HG03064 (cell line): ENCODE data around the gene RPP25.
A peak's percentile ranks its signal among the peaks of the same experiment; 100 is the strongest.

Experiments used
- ATAC-seq: cut with Tn5 transposase; IDR thresholded peaks from one replicate; pipeline ENCODE4 v1.9.1; 2021; ENCODE audit warnings: low read depth; ENCODE audit not compliant: unreplicated experiment

The RPP25 gene, protein sequence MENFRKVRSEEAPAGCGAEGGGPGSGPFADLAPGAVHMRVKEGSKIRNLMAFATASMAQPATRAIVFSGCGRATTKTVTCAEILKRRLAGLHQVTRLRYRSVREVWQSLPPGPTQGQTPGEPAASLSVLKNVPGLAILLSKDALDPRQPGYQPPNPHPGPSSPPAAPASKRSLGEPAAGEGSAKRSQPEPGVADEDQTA

DNA sequence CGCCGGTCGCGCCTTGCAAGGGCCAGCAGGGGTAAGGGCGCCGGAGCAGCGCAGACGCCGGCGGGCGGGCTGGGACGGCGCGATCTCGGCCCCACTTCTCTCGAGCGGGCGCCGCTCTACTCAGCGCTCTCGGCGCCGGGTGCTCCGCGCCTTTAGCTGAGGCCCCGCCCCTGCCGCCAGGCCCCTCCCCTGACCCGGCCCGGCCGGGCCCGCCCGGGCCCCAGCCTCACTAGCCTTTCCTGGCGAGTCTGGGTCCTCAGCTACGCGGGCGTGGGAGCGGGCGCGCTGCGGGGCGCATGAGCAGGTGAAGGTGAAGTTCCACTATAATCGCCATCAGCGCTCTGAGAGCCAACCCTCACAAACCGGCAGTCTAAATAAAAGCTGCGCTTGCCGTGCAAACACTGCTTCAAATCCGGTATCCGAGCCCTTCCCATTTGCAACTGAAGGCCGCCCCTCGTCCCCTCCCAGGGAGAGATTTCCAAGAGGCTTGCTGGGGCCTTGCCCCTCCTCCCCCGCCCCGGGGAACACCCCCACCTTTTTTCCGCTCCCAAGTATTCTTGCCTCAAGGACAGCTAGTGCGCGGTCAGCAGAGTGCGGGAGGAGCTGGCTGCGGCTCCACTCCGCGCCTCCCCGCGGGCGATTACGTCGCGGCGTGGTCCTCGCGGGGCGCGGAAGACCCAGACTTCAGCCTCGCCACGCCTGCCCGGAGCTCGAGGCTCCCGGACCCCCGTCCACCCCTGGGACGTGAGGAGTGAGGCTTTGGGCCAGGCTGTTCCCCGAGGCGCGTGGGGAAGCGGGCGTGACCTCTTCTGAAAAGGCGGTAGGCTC, at the start of gene RPP25:
Gene RPP25, minus strand, starts transcription at position 125 of the 828 bp plus-strand sequence. CDS start 189 bp downstream, outside the sequence.
- peak; percentile 76 for ATAC-seq

DNA sequence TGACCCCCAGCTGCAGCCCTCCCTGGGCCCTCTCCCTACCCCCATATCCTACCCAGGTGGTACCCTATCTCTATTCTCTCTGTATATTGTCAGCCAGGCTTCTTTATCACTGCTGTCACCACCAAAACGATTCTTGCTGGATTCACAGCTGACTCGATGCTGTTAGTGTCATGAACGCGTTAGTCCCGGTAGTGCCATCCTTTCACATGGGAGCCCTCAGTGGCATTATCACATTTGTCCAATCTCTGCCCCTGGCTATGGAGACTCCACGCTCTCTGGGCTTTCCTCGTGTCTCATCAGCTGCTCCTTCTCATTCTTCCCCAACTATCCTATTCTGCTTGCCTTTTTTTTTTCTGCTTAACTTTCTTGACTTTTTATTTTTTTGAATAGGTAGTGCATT, 45.8 kb upstream of the RPP25 start:
- ATAC-seq: no peak

DNA sequence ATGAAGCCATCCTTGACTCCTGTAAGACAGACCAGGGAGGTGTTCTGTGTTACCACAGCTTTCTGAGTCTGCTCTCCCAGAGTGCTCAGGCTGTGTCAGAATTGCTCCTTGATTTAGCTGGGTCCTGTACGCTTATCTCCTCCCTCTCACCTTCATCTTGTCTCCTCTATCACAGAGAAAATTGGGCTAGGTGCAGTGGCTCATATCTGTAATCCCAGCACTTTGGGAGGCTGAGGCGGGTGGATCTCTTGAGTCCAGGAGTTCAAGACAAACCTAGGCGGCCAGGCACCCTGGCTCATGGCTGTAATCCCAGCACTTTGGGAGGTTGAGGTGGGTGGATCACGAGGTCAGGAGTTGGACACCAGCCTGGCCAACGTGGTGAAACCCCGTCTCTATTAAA, 44.7 kb upstream of the RPP25 start:
- ATAC-seq: no peak

DNA sequence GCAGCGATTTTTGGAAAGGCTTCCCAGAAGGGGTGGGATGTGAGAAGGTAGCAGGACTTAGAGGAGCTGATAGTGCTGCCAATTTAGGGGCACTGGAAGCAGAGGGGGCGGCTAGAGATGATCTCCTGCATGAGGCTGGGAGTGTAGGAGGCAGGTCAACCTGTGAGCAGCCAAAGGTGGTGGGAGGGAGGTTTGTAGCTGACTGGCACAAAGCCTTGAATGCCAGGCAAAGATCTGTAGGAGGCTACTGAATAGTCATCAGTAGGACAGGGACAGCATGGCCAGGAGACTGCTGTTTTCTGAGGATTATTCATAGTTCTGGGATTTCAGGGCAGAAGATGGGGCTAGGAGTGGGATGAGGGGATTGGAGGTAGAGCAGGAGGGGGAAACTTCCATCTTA, 41.0 kb upstream of the RPP25 start:
- no peak for ATAC-seq

DNA sequence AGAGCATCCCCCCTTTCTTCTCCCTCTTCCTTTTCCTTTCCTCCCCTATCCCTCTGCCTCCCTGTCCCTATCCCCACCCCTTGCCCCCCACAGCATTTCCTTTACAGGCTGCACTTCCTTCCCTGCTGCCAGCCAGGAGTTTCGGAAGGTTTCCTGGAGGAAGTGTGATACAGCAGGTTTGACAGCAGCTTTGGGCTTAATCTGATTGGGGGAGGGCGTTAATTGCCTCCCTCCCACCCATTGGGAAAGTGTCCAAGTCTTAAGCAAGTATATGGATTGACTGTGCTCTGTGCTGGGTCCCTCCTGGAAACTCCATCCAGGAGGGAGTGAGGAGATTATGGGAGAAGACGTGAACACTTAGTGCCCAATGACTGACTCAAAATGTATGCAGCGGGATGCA, 40.6 kb upstream of the RPP25 start:
- ATAC-seq: no peak

DNA sequence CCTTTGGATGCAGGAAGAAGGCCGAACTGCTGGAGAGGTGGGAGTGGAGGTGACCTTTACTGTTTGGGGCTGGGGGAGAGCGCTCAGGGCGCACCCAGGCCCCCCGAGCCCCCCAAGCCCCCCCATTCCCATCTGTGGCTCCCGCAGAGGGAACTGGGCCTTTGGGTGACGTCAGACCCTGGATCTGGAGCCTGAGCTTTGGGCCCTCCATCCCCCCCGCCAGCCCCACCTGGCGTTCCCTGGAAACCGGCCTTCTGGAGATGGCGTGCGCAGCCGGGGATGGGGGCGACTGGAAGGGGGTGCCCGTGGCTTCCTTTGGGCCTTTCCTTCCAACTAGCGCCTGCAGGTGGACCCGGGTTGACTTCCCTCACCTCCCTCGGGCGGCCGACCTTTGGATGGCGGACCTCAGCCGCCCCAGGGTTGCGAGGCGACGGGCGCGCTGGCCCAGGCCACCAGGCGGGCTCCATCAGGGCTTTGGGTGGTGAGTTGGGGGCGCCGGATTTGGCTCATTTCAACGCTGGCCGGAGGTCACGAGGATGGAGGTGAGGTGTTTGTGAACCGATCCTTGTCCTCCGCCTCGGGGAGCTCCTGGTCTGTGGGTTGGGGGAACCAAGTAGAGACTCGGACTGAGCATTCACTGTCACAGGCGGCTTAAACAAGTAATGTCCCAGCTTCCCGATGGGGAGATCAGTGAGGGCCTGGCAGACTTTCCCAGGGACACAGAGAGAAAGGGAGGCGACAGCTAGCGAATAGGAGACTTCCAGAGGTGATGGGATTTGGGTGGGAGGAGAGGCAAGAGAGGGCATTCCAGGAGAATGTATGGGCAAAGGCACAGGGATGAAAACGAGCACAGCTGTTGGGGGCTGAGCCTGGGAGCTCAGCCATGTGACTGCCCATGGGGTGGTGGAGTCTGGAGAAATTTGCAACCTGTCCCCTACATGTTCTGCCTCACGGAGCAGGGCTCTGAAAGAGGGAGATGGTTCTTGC, 39.5 kb upstream of the RPP25 start:
- ATAC-seq: no peak

DNA sequence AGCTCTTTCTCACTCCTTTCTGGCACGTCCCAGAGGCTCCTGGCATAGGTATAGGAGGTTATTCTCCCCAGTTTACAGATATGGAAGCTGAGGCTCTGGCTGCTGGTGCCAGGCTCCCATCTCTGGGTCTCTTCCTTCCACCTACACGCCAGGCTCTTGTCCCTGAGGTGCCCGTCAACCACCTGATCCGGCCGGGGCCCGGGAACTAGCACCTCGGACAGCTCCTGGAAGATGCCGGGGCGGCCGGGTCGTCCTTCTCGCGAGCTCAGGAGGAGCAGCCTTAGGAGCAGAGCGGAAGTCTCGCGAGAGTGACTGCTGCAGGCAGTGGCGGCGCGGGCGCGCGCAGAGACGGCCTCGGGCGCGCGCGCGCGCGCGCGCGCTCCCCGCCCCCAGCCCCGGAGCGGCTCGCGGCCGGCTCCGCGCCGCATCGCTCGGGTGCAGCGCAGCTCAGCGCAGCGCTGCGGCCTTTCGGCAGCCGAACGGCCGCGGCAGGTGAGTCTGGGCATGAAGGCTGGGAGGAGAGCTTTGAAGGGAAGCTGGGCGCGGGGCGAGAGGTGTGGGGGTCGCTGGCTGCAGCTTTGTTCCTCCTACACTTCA, 38.7 kb upstream of the RPP25 start, which contains the start of gene SCAMP5:
Gene SCAMP5, plus strand, starts transcription at position 382 of the 597 bp plus-strand sequence. CDS start 16,277 bp downstream, outside the sequence.
- ATAC-seq: no peak

DNA sequence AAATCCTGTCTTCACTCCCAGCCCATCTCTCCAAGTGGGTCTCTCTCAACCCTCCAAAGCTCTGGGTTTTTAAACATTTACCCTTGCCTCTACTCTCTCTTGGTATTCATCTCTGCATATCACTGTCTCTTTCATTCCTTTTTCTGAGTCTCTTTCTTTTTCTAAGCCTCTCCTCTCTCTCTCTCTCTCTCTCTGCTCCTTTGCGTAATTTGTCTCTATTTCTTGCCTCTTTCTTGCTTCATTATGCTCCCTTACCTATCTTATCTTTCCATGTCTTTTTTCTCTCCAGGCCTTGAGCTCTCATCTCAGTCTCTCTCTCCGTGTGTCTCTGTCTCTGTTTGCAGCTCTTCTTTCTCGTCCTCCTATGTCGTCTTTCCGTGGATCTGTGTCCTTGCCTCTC, 38.1 kb upstream of the RPP25 start:
- no peak for ATAC-seq

DNA sequence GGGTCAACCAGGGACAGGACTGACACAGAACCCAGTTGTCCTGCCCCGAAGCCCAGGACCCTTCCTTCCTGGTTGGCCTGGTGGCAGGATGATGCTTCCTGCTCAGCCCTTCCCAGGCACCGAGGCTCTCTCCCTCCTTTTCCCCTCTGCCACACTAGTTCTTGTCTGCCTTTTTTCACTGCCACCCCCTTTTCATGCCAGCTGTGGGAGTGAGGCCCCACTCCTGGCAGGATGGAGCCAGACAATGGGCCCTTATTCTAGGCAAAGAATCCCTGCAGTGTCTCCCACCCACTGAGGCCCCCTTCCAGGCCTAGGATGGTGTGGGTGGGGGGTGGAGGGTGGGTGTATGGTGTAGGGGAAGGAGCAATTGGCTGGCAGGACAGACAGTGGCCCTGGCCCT, 37.7 kb upstream of the RPP25 start:
- no peak for ATAC-seq

DNA sequence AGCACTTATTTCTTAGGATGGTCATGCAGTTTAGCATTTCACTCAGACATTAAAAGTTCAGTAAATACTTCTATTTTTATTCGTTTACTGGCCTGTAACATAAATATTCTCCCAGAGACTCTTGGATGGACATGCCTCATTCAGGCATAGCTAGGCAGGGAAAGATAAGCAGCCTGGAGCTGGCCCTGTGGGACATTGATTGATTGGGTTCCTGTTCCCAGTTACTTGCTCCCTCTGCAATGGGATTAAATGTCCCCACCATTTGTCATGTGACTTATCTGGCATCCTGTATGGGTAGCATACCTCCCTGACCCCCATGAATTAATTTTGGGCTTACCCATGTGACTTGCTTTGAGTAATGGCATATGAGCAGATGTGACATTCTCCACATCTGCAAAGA, 36.0 kb upstream of the RPP25 start:
- ATAC-seq: no peak

DNA sequence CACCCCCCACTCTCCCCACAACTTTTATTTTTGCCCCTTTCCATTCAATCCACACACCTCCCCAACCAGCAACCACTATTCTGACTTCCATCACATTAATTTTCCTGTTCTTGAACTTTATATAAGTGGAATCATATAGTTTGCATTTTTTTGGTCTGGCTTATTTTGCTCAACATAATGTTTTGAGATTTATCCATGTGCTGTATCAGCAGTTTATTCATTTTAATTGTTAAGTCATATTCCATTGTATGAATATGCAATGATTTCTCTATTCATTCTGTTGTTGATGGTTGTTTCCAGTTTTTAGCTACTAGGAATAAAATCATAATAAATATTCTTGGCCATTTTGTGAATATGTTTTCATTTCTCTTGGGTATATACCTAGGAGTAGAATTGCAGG, 33.0 kb upstream of the RPP25 start:
- no peak for ATAC-seq

DNA sequence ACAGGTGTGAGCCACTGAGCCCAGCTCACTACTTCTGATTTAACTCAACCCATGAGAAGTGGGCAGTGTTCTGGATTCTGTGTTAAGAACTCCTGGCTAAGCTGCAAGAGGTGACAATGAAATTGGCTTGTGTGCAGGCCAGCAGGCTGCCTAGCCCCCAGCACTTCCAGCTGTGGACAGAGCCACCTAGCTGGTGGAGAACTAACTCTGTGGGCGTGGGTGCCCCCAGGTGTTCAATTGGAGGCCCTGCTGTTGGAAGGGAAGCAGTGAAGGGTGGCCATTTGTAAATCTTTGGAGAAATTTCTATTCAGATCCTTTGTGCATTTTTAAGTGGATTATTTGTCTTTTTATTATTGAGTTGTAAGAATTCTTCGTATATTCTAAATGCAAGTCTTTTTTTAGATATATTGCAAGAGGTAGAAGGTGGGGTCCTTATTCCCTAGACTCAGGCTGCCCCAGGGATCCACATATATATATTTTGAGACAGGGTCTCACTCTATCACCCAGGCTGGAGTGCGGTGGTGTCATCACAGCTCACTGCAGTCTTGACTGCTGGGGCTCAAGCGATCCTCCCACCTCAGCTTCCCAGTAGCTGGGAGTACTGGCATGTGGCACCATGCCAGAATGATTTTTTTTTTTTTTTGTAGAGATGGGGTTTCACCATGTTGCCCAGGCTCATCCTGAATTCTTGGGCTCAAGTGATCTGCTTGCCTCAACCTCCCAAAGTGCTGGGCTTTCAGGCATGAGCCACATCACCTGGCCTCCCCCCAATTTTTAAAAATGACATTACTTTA, 31.6 kb upstream of the RPP25 start:
- ATAC-seq: no peak

DNA sequence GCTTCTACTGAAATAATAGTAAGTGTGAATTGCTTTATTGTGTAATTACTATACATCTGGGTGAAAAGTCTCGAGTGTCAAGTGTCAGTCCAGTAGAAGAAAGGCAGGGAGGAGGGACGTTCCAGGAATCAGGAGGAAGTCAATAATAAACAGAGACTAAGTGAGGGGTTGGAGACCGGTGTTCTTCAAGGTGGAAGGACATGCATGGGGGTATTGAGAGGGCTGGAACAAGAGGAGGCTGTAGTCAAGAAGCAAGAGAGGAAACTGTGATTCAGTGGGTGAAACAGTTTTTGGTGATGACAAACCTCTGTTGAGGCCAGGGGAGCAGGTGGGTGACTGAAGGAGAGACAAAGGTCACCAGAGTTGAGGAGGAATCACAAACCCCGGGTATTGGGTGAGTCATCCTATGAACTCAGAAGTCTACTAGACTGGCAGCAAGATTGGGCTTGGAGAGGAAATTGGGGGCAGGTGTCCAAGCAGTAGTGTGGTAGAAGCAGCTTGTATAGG, 27.2 kb upstream of the RPP25 start:
- no peak for ATAC-seq

DNA sequence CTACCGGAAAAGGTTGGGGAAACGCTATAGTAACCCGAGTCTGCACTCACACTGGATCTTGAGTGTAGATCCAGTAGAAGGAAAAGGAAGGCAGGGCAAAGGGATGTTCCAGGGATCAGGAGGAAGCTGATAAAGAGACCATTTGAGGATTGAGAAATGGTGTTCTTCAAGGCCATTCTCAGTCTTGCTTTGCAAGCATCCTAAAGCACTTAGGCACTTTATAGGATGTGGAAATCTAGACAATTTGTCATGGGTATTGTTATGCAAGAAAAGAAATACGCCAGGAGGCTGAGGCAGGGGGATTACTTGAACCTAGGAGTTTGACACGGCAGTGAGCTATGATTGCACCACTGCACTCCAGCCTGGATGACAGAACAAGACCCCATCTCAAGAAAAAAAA, 25.6 kb upstream of the RPP25 start:
- no peak for ATAC-seq

DNA sequence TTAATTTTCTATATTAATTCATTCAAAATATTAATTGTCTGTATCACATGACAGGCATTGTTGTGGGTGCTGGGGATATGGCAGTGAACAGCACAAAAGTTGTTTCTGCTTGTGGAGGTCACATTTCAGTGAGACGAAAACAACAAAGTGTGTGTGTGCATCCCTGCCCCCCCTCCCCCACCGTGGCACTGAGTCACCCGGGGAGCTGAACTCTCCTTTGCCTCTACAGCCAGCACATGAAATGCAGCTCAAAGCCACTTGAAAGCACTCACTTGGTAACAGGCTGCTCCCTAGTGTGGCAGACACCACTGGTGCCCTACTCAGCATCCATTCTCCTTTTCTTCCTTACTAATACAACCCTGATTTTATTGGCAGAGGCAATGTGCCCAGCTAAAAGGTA, 21.9 kb upstream of the RPP25 start:
- no peak for ATAC-seq

DNA sequence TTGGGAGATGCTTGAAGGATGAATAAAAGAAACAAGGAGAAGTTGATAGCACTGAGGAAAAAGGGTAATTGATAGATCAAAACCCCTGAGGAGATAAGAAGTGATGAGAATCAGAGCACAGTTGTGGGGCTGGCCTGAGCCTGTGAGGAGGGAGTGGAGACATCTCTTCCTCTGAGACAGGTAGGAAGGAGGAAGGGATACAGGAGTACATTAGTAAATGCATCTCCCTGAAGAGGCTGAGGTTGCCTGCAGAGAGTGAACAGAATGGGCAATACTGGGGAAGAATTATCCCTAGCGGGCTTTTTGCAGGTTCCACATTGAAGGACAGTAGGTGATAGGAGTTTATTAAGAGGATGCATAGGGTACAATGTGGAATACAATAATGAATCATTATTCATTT, 21.5 kb upstream of the RPP25 start:
- ATAC-seq: no peak

DNA sequence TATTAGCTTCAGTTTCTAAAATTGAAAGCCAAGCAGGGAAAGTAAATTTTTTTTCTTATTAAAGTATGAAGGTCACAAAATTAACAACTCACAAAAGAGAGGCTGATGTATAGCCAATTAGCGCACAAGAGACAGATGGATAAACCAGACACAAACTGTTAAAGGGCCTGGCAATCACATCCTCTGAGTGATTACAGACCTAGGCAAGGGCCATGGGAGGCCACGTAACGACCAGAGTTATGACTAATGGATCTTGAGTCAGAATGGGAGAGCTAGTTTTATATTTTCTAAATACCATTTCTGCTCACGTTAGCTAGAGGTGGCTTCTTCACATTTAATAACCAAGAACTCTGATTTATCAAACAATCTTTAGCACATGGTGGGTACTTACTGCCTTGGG, 21.0 kb upstream of the RPP25 start:
- no peak for ATAC-seq

DNA sequence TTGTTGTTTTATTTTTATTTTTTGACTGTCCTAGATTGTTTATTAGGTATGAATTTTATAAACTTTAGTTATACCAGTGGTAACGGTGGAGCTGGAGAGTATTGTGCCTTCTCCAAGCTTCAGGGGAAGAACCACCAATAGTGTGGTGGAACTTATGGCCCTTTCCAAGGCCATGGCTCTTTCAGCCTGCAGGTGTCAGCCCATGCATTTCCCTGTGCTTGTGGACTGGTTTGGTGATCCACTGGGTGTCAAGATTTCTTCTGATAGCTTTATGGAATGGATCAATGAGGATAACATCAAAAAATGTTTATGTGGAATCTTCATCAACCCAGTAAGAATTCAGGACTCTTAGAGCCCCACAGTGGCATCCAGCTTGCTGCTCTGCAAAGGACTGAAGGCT, 19.6 kb upstream of the RPP25 start:
- ATAC-seq: no peak

DNA sequence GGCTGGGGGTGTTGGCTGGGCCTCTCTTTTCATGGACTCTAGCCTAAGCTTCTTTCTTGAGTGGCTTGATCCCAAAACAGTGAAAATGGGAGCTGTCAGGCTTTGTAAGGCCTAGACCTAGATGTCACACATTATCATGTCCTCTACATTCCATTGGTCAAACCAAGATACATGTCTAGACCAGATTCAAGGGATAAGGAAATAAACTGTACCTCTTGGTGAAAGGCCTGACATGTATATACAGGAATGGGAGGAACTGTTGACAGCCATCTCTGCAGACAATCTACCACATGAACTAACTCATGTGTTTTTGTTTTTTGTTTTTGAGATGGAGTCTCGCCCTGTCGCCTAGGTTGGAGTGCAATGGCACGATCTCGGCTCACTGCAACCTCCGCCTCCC, 11.1 kb upstream of the RPP25 start:
- no peak for ATAC-seq

DNA sequence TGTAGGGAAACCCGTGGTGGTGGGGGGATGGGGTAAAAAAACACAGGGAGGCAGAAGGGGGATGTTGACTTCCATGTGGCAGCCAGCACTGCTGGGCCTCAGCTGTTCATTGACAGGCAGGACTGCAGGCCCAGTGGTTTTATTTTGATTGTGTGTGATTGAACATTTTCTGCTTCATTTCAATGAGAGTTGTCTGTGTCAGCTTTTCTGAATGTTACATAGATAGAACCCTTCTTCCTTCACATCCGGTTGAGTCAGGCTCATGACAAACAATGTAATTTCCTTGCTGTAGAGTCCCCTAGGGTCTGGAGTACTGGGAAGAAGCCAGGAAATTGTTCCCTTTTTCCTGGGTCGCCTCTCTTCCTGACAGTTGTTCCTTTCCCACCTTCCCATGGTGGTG, 8.2 kb upstream of the RPP25 start:
- no peak for ATAC-seq
